GM12865 (cell line): ENCODE measurements around the gene SAA1.

ENCODE experiments used
- DNase-seq: peaks from one replicate; pipeline ENCODE4 v3.0.0; 2010; ENCODE audit warnings: low read depth
- H3K4me3 ChIP-seq: 2 replicates; pipeline ENCODE4 v1.5.1; 2011; ENCODE audit warnings: mild to moderate bottlenecking, low read depth, low read length, control low read depth
- TF ChIP-seq, protein P1 (sequence below): IDR thresholded peaks from 2 replicates; pipeline ENCODE4 v1.5.1; 2011; ENCODE audit warnings: low read length, control low read depth, low read depth, inconsistent platforms; ENCODE audit not compliant: insufficient read depth; ENCODE audit errors: missing control alignments

The SAA1 gene

DNA sequence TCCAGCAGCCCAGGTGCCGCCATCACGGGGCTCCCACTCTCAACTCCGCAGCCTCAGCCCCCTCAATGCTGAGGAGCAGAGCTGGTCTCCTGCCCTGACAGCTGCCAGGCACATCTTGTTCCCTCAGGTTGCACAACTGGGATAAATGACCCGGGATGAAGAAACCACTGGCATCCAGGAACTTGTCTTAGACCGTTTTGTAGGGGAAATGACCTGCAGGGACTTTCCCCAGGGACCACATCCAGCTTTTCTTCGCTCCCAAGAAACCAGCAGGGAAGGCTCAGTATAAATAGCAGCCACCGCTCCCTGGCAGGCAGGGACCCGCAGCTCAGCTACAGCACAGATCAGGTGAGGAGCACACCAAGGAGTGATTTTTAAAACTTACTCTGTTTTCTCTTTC lies at the start of gene SAA1:
Gene SAA1, plus strand, starts transcription at position 316 of the 400 bp plus-strand sequence. CDS start 624 bp downstream, outside the sequence.
- no peak within 1 kb of the TSS for H3K4me3 ChIP-seq
- DNase-seq: no peak
- TF ChIP-seq, protein P1, sequence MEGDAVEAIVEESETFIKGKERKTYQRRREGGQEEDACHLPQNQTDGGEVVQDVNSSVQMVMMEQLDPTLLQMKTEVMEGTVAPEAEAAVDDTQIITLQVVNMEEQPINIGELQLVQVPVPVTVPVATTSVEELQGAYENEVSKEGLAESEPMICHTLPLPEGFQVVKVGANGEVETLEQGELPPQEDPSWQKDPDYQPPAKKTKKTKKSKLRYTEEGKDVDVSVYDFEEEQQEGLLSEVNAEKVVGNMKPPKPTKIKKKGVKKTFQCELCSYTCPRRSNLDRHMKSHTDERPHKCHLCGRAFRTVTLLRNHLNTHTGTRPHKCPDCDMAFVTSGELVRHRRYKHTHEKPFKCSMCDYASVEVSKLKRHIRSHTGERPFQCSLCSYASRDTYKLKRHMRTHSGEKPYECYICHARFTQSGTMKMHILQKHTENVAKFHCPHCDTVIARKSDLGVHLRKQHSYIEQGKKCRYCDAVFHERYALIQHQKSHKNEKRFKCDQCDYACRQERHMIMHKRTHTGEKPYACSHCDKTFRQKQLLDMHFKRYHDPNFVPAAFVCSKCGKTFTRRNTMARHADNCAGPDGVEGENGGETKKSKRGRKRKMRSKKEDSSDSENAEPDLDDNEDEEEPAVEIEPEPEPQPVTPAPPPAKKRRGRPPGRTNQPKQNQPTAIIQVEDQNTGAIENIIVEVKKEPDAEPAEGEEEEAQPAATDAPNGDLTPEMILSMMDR: no peak

DNA sequence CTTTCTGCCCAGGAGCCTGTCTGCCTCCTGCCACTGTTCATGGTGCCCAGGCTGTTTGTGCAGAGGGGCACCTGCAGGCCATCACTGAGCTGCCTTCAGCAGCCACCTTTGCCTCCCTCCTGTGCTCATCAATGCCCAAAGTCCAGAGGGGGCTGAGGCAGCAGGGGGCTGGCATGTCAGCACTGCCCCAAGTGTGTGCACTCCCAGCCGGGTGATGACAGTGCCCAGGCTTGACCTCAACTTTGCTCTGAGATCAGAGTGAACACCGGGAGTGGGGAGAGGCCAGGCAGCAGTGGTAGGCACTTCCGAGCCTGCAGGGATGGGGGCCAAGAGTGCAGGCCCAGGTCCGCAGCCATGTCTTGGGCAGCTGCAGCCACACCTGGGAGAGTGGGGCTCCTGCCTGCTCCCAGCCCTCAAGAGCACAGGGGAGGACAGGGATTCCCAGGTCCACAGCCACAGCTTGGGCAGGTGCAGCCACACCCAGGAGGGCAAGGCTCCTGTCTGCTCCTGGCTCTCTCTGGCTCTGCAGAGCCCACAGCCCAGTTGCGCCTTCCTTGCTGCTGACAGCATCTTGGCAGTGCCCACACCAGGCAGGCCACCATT lies 44.7 kb upstream of the SAA1 start:
- no peak for DNase-seq
- TF ChIP-seq, protein P1: no peak
- H3K4me3 ChIP-seq: no peak overlapping the region

DNA sequence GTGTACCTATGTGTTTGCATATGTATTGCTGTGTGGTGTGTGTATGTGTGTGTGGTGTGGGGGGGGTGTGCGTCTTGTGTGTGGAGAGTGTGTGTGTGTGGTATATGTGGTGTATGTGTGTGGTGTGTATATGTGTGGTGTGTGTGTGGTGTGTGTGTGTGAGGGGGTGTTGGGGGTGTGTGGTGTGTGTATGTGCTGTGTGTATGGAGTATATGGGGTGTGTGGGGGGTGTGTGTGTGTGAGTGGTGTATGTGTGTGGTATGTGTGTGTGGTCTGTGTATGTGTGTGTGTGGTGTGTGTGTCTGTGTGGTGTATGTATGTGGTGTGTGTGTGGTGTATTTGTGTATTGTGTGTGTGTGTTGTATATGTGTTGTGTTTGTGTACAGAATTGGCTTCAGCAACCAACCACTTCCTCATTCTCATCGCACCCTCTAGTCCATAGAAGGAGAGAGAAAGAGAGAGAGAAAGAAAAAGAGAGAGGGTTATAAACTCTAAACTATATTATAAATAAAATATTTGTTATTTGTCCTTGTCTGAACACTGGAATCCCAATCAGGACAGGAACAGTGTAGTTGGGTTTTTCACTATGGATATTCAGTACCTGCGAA lies 43.1 kb upstream of the SAA1 start:
- DNase-seq: no peak
- H3K4me3 ChIP-seq: no peak overlapping the region
- TF ChIP-seq, protein P1: no peak

DNA sequence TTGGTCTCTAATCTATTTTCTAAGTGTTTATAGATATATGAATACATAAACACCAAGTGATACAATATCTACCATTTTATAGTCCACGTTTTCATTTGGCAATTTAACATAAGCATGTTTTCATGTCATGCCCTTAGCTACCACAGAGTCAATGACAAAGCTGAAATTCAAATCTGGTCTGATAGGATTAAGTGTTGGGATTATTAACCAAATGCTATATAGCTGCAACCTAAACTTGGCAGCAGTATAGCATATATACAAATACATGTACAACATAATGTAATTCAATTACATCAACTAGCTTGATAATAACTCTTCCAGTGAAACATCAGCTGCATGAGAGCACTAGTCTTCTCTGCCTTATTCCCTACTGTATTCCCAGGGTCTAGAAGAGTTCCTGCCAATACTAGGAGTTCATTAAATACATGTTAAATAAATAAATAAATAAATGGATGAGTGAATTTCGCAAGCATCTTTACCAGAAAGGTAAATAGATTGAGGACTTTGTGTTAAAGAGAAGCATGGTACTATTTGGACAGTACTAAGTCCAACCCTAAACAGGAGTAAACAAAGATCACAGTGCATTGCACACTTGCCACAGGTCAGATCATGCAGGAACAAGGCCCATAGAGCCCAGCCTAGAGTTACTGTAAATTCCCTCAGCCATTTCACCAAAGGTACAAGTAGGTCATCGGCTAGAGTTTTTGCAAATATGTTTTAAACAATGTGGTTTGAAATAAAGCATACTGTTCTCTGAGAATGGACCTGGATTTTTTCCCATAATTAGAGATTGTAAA lies 42.3 kb upstream of the SAA1 start:
- TF ChIP-seq, protein P1: no peak
- no peak for DNase-seq
- no peak overlapping the region for H3K4me3 ChIP-seq

DNA sequence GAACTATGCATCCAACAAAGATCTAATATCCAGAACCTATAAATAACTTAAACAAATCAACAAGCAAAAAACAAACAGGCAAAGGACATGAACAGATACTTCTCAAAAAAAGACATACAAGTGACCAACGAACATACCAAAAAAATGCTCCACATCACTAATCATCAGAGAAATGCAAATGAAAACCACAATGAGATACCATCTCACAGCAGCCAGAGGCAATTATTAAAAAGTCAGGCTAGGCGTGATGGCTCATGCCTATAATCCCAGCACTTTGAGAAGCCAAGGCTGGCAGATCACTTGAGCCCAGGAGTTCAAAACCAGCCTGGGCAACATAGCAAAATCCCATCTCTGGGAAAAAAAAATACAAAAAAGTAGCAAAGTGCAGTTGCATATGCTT lies 40.2 kb upstream of the SAA1 start:
- TF ChIP-seq, protein P1: no peak

DNA sequence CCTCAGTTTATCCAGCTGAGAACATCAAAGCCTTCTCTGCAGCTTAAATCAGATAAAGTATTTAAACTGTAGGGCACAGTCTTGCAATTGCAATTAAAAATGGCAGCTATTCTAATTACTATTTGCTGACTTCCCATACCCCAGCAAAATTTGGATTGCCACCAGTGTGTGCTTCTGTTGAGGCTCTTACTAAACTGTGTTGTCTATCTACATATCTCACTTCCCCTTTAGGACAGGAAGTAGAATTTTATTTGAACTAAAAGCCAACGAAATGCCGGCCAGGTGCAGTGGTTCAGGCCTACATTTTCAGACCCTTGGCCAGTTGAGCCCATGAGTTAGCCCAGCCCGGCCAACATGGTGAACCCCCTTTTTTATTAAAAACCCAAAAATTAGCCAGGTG lies 36.6 kb upstream of the SAA1 start:
- TF ChIP-seq, protein P1: no peak
- H3K4me3 ChIP-seq: no peak overlapping the region
- peak; percentile 83 for DNase-seq

More for the DNA sequence above, 40.2 kb upstream of the SAA1 start:
- no peak overlapping the region for H3K4me3 ChIP-seq
- peak; percentile 25 for DNase-seq
